ENCODE results near the gene CCL7. TPM values are rescaled to one million over a fixed set of nuclear protein-coding genes. Genes with fewer than 3 reads are reported as not detected.

Gene CCL7
- total RNA-seq, 2 donors from 2014 or later, result 0.72 TPM; not detected in 1

DNA sequence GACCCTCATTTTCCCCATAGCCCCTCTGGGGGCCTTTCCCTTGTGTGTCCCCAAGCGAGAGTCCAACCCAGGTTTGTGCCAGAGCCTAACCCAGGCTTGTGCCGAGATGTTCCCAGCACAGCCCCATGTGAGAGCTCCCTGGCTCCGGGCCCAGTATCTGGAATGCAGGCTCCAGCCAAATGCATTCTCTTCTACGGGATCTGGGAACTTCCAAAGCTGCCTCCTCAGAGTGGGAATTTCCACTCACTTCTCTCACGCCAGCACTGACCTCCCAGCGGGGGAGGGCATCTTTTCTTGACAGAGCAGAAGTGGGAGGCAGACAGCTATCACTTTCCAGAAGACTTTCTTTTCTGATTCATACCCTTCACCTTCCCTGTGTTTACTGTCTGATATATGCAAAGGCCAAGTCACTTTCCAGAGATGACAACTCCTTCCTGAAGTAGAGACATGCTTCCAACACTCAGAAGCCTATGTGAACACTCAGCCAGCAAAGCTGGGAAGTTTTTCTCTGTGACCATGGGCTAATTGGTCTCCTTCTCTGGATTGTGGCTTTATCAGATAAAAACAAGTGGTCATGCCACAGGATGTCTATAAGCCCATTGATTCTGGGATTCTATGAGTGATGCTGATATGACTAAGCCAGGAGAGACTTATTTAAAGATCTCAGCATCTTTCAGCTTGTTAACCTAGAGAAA, 17.4 kb upstream of the CCL7 start:
- Histone ChIP-seq H3K9ac (ENCODE audit: low read depth in 2 of 2, low read length in 2 of 2) (peak overlapping the region in 1 of 2 donors; percentile 7), H3K27me3 (no peaks in the 10 kb centered on the region), H3K4me3 (no peak overlapping the region), H3K36me3 (no peaks in the 10 kb centered on the region), H3K27ac (peak overlapping the region; percentile 68), H3K4me1 (no peaks in the 10 kb centered on the region), H3K9me3 (no peaks in the 10 kb centered on the region)
- intact Hi-C loops (cut with DNase I), result no loop called here
- TF ChIP-seq, protein P1, sequence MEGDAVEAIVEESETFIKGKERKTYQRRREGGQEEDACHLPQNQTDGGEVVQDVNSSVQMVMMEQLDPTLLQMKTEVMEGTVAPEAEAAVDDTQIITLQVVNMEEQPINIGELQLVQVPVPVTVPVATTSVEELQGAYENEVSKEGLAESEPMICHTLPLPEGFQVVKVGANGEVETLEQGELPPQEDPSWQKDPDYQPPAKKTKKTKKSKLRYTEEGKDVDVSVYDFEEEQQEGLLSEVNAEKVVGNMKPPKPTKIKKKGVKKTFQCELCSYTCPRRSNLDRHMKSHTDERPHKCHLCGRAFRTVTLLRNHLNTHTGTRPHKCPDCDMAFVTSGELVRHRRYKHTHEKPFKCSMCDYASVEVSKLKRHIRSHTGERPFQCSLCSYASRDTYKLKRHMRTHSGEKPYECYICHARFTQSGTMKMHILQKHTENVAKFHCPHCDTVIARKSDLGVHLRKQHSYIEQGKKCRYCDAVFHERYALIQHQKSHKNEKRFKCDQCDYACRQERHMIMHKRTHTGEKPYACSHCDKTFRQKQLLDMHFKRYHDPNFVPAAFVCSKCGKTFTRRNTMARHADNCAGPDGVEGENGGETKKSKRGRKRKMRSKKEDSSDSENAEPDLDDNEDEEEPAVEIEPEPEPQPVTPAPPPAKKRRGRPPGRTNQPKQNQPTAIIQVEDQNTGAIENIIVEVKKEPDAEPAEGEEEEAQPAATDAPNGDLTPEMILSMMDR (IDR thresholded peaks at IDR 0.05), result no peak
- DNase-seq, result peak; percentile 73

DNA sequence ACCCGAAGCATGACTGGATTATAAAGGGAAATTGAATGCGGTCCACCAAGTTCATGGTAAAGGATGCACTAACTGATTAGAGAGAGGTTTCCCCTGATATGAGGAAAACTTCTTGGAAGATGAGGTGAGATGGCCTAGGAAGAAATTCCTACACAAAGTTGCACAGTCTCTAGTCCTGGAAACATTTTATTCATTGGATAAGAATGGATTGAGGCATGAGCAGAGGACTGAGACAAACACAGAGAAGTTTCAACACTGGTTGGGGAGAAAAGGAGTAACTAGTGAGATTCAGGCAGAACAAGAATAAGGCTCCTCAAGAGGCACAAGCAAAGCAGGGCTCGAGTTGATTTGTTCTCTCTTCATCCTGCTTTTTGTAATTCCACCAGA, 16.9 kb upstream of the CCL7 start:
- Histone ChIP-seq H3K4me1 (no peaks in the 10 kb centered on the region), H3K9ac (ENCODE audit: low read depth in 2 of 2, low read length in 2 of 2) (peak overlapping the region in 1 of 2 donors; percentile 7)

DNA sequence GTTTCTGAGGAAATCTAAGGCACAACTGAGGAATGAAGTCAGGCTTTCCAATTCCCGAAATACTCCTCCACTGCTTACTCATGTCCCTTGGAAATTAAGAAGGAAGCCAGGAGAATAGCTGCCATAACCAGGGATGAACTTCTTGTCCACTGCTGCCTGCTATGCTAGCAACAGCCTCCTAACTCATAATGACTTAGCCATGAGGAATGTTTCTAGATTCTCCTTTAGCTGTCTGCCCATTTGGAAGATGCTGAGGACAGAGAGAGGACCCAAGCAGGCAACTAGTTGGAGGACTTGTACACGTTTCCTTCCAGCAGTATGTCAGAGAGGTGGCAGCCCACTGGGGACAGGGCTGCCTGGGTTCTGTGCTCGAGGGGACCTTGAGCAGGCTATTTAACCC, 15.9 kb upstream of the CCL7 start:
- TF ChIP-seq, protein P1 (IDR thresholded peaks at IDR 0.05), result no peak
- no peaks in the 10 kb centered on the region for H3K36me3 ChIP-seq
- intact Hi-C loops (cut with DNase I), result no loop called here
- H3K27ac ChIP-seq, result peak overlapping the region; percentile 68
- no peak overlapping the region for H3K4me3 ChIP-seq
- no peaks in the 10 kb centered on the region for H3K4me1 ChIP-seq
- DNase-seq, result no peak
- no peaks in the 10 kb centered on the region for H3K9me3 ChIP-seq
- peak overlapping the region in 1 of 2 donors; percentile 35 for H3K9ac ChIP-seq (ENCODE audit: low read depth in 2 of 2, low read length in 2 of 2)
- no peaks in the 10 kb centered on the region for H3K27me3 ChIP-seq

More for the DNA sequence above, 16.9 kb upstream of the CCL7 start:
- Histone ChIP-seq H3K4me3 (no peak overlapping the region), H3K27ac (peak overlapping the region; percentile 68), H3K9me3 (no peaks in the 10 kb centered on the region), H3K36me3 (no peaks in the 10 kb centered on the region), H3K27me3 (no peaks in the 10 kb centered on the region)
- TF ChIP-seq, protein P1 (IDR thresholded peaks at IDR 0.05), result no peak
- DNase-seq, result no peak
- intact Hi-C loops (cut with DNase I), result no loop called here

DNA sequence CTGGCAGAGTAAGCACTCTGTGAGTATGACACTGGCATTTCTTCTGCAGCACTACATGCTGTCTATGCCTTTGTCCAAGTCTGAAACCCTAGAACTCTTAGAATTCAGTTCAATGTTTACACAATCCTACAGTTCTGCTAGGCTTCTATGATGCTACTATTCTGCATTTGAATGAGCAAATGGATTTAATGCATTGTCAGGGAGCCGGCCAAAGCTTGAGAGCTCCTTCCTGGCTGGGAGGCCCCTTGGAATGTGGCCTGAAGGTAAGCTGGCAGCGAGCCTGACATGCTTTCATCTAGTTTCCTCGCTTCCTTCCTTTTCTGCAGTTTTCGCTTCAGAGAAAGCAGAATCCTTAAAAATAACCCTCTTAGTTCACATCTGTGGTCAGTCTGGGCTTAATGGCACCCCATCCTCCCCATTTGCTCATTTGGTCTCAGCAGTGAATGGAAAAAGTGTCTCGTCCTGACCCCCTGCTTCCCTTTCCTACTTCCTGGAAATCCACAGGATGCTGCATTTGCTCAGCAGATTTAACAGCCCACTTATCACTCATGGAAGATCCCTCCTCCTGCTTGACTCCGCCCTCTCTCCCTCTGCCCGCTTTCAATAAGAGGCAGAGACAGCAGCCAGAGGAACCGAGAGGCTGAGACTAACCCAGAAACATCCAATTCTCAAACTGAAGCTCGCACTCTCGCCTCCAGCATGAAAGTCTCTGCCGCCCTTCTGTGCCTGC, 15.2 kb upstream of the CCL7 start, which contains the start of gene CCL2:
Gene CCL2 (plus strand): TSS at position 635 of the 730 bp plus-strand sequence. CDS start 65 bp downstream, at position 700.
- H3K27me3 ChIP-seq, result no peaks in the 10 kb centered on the region
- H3K36me3 ChIP-seq, result no peaks in the 10 kb centered on the region
- peak within 1 kb of the TSS; percentile 27 to 48 for H3K9ac ChIP-seq (ENCODE audit: low read depth in 2 of 2, low read length in 2 of 2)
- H3K4me3 ChIP-seq, result peak within 1 kb of the TSS; percentile 29
- peak; percentile 65 for DNase-seq
- H3K4me1 ChIP-seq, result no peaks in the 10 kb centered on the region
- TF ChIP-seq, protein P1 (IDR thresholded peaks at IDR 0.05), result no peak
- peak within 1 kb of the TSS; percentile 68 for H3K27ac ChIP-seq
- intact Hi-C loops (cut with DNase I), result no loop called here
- no peaks in the 10 kb centered on the region for H3K9me3 ChIP-seq

DNA sequence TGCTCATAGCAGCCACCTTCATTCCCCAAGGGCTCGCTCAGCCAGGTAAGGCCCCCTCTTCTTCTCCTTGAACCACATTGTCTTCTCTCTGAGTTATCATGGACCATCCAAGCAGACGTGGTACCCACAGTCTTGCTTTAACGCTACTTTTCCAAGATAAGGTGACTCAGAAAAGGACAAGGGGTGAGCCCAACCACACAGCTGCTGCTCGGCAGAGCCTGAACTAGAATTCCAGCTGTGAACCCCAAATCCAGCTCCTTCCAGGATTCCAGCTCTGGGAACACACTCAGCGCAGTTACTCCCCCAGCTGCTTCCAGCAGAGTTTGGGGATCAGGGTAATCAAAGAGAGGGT, 14.7 kb upstream of the CCL7 start:
- Histone ChIP-seq H3K27ac (peak overlapping the region; percentile 68), H3K27me3 (no peaks in the 10 kb centered on the region), H3K36me3 (no peaks in the 10 kb centered on the region), H3K9me3 (no peaks in the 10 kb centered on the region), H3K4me3 (peak overlapping the region; percentile 29), H3K9ac (ENCODE audit: low read depth in 2 of 2, low read length in 2 of 2) (peak overlapping the region in 1 of 2 donors; percentile 48), H3K4me1 (no peaks in the 10 kb centered on the region)
- TF ChIP-seq, protein P1 (IDR thresholded peaks at IDR 0.05), result no peak
- intact Hi-C loops (cut with DNase I), result no loop called here
- no peak for DNase-seq
